ENCODE data around the gene YARS1.

Gene YARS1

GRCh38 chr1:32863881-32864245 is 46.7 kb upstream of the YARS1 start:
- H3K79me2 ChIP-seq (ENCODE audit: control insufficient read depth, low read length): no peaks in the 10 kb centered on the region
- no peak overlapping the region for H3K4me2 ChIP-seq (ENCODE audit: low read length)
- no peaks in the 10 kb centered on the region; the same call in 1 of the 2 replicates for H3F3A ChIP-seq (ENCODE audit: control insufficient read depth, insufficient read depth)
- H3K36me3 ChIP-seq (ENCODE audit: control insufficient read depth, low read length): peaks cover 21% of the 10 kb centered on the region
- H4K20me1 ChIP-seq (ENCODE audit: control insufficient read depth, insufficient read depth, low read depth, low read length): no peaks in the 10 kb centered on the region
- H3K9me3 ChIP-seq (ENCODE audit: control insufficient read depth, insufficient read depth, low read length): no peaks in the 10 kb centered on the region
- no peak overlapping the region for H3K27ac ChIP-seq (ENCODE audit: low read depth, low read length)
- no peaks in the 10 kb centered on the region for H3K4me1 ChIP-seq (ENCODE audit: control insufficient read depth, low read length)
- no peak overlapping the region for H3K4me3 ChIP-seq (ENCODE audit: low read length)
- H3K9me2 ChIP-seq (replicated peaks; ENCODE audit: control insufficient read depth, low read length): no peaks in the 10 kb centered on the region
- H3K27me3 ChIP-seq (ENCODE audit: control insufficient read depth, low read length): no peaks in the 10 kb centered on the region
- TF ChIP-seq CTCF (IDR thresholded peaks at IDR 0.05; ENCODE audit: low read depth, low read length, poor library complexity, severe bottlenecking) (no peak), EZH2phosphoT487 (IDR thresholded peaks at IDR 0.05; ENCODE audit: borderline replicate concordance, low read length) (no peak)

GRCh38 chr1:32863218-32863880 is 46.2 kb upstream of the YARS1 start:
- no peak overlapping the region for H3K4me3 ChIP-seq (ENCODE audit: low read length)
- no peaks in the 10 kb centered on the region for H3K9me3 ChIP-seq (ENCODE audit: control insufficient read depth, insufficient read depth, low read length)
- no peaks in the 10 kb centered on the region; the same call in 1 of the 2 replicates for H3F3A ChIP-seq (ENCODE audit: control insufficient read depth, insufficient read depth)
- TF ChIP-seq CTCF (IDR thresholded peaks at IDR 0.05; ENCODE audit: low read depth, low read length, poor library complexity, severe bottlenecking): no peak
- no peak for TF ChIP-seq EZH2phosphoT487 (IDR thresholded peaks at IDR 0.05; ENCODE audit: borderline replicate concordance, low read length)
- no peaks in the 10 kb centered on the region for H4K20me1 ChIP-seq (ENCODE audit: control insufficient read depth, insufficient read depth, low read depth, low read length)
- H3K9me2 ChIP-seq (replicated peaks; ENCODE audit: control insufficient read depth, low read length): no peaks in the 10 kb centered on the region
- H3K4me1 ChIP-seq (ENCODE audit: control insufficient read depth, low read length): no peaks in the 10 kb centered on the region
- H3K27me3 ChIP-seq (ENCODE audit: control insufficient read depth, low read length): no peaks in the 10 kb centered on the region
- no peak overlapping the region for H3K4me2 ChIP-seq (ENCODE audit: low read length)
- H3K36me3 ChIP-seq (ENCODE audit: control insufficient read depth, low read length): peaks cover 21% of the 10 kb centered on the region
- H3K27ac ChIP-seq (ENCODE audit: low read depth, low read length): no peak overlapping the region
- H3K79me2 ChIP-seq (ENCODE audit: control insufficient read depth, low read length): no peaks in the 10 kb centered on the region

GRCh38 chr1:32861904-32862695 is 44.9 kb upstream of the YARS1 start:
- Histone ChIP-seq H3K79me2 (ENCODE audit: control insufficient read depth, low read length) (no peaks in the 10 kb centered on the region), H3K4me1 (ENCODE audit: control insufficient read depth, low read length) (no peaks in the 10 kb centered on the region), H3K27me3 (ENCODE audit: control insufficient read depth, low read length) (no peaks in the 10 kb centered on the region), H3F3A (ENCODE audit: control insufficient read depth, insufficient read depth) (no peaks in the 10 kb centered on the region; the same call in 1 of the 2 replicates), H3K36me3 (ENCODE audit: control insufficient read depth, low read length) (peaks cover 31% of the 10 kb centered on the region), H4K20me1 (ENCODE audit: control insufficient read depth, insufficient read depth, low read depth, low read length) (no peaks in the 10 kb centered on the region), H3K4me3 (ENCODE audit: low read length) (no peak overlapping the region), H3K27ac (ENCODE audit: low read depth, low read length) (no peak overlapping the region), H3K9me3 (ENCODE audit: control insufficient read depth, insufficient read depth, low read length) (no peaks in the 10 kb centered on the region), H3K9me2 (replicated peaks; ENCODE audit: control insufficient read depth, low read length) (no peaks in the 10 kb centered on the region), H3K4me2 (ENCODE audit: low read length) (no peak overlapping the region)
- no peak for TF ChIP-seq CTCF (IDR thresholded peaks at IDR 0.05; ENCODE audit: low read depth, low read length, poor library complexity, severe bottlenecking)
- TF ChIP-seq EZH2phosphoT487 (IDR thresholded peaks at IDR 0.05; ENCODE audit: borderline replicate concordance, low read length): no peak
